C4-2B (cell line): Measurements from ENCODE around the gene RAB8B.

Experiments
- H3K27ac ChIP-seq: fragments of 450-650 bp; 2 replicates; pipeline ENCODE4 v1.5.1; 2017
- CTCF ChIP-seq: fragments of 450-650 bp; conservative IDR thresholded peaks from 2 replicates; pipeline ENCODE4 v1.5.1; 2017; ENCODE audit warnings: mild to moderate bottlenecking
- ZFX ChIP-seq: fragments of 450-650 bp; IDR thresholded peaks from 2 replicates; pipeline ENCODE4 v1.6.1; 2017

The RAB8B gene

DNA sequence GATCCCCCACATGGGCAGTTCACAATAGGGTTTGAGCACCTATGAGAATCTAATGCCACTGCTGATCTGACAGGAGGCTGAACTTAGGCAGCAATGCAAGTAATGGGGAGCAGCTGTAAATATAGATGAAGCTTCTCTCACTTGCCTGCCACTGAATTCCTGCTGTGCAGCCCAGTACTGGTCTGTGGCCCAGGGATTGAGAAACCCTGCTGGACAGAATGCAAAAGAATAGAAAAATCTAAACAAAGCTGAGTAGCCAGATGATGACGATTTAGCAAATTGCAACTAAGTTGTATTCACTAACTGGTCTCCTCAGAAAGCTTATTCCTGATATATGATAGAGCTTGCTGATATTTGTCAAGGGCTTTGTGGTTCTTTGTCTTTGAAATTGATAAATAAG lies 53.7 kb downstream of the RAB8B start:
- TF ChIP-seq ZFX, result no peak
- no peak for TF ChIP-seq CTCF
- H3K27ac ChIP-seq, result no peak overlapping the region

GRCh38 chr15:63243776-63244175 lies 54.4 kb downstream of the RAB8B start:
- no peak overlapping the region for H3K27ac ChIP-seq
- no peak for TF ChIP-seq CTCF
- TF ChIP-seq ZFX, result no peak

- H3K27ac ChIP-seq, result no peak overlapping the region
- TF ChIP-seq ZFX (no peak), CTCF (no peak)
Measured at GRCh38 chr15:63244399-63244798, 55.0 kb downstream of the RAB8B start.

GRCh38 chr15:63244976-63245645 lies 55.7 kb downstream of the RAB8B start:
- no peak for TF ChIP-seq ZFX
- TF ChIP-seq CTCF, result no peak

GRCh38 chr15:63246691-63247469 lies 57.5 kb downstream of the RAB8B start:
- TF ChIP-seq ZFX, result no peak
- TF ChIP-seq CTCF, result no peak
- H3K27ac ChIP-seq, result no peak overlapping the region

More at GRCh38 chr15:63244976-63245645, 55.7 kb downstream of the RAB8B start:
- no peak overlapping the region for H3K27ac ChIP-seq

DNA sequence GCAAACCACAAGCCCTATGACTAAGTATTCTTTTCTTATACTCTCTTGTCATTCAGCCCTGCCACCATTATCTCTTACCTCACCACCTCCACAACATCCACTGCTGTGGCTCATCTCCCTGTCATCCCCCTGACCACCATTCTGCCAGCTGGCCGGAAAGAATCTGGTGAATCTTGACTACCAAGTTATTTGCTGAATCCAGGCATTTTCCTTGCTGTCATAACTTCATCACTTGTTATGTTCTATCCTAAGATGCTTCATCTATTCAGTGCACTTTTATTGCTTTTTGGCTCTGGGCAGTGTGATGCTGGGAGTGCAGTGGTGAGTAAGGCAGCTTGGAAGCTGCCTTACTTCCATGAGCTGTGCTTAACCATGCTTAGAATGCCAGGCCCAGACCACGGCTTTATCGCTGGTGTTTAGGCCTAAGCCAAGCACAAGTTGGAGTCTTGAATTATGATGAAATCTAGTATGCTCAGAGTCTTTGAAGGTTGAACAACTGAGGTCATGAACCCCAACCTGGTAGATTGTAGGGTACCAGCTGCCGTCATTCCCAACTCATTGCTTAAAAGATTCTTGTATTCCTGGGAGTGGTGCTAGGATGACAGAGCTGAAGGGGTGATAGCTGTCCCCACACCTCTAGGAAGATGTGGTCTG lies 61.0 kb downstream of the RAB8B start:
- no peak for TF ChIP-seq ZFX
- no peak for TF ChIP-seq CTCF

GRCh38 chr15:63251701-63252100 lies 62.3 kb downstream of the RAB8B start:
- H3K27ac ChIP-seq, result no peak overlapping the region
- TF ChIP-seq CTCF, result no peak
- no peak for TF ChIP-seq ZFX

More for the DNA sequence above, 61.0 kb downstream of the RAB8B start:
- H3K27ac ChIP-seq, result no peak overlapping the region
